Measurements from ENCODE around the gene STXBP4.
"Not testable (repeated sequence)": the region's sequence is repeated elsewhere in the genome, so short reads cannot be mapped to it uniquely, and the experiment has no call there.

The STXBP4 gene

DNA sequence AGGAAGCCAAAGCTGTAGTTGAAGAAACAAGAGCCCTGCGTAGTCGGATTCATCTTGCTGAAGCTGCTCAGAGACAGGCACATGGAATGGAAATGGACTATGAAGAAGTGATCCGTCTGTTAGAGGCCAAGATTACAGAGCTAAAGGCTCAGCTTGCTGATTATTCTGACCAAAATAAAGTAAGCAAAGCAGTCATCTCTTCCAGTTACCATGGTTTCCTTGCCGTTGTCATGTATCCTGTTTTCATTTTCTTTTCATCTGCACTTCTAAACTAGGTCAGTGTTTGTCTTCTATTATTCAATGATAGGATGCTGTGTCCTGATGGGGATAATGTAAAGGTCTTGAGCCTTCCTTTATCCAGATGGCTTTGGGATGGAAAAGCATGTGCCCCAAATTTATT lies 104.3 kb downstream of the STXBP4 start:
- no peak overlapping the region for H3K27ac ChIP-seq (ENCODE audit: low read depth, low read length)
- no peaks in the 10 kb centered on the region for H3K36me3 ChIP-seq (ENCODE audit: low read length)
- no peaks in the 10 kb centered on the region for H3K9me3 ChIP-seq (ENCODE audit: insufficient read depth, low read length)
- H3K79me2 ChIP-seq (ENCODE audit: insufficient read depth, low read length): no peaks in the 10 kb centered on the region
- H2AFZ ChIP-seq (ENCODE audit: low read depth, low read length, severe bottlenecking): no peak overlapping the region
- TF ChIP-seq, protein P1, sequence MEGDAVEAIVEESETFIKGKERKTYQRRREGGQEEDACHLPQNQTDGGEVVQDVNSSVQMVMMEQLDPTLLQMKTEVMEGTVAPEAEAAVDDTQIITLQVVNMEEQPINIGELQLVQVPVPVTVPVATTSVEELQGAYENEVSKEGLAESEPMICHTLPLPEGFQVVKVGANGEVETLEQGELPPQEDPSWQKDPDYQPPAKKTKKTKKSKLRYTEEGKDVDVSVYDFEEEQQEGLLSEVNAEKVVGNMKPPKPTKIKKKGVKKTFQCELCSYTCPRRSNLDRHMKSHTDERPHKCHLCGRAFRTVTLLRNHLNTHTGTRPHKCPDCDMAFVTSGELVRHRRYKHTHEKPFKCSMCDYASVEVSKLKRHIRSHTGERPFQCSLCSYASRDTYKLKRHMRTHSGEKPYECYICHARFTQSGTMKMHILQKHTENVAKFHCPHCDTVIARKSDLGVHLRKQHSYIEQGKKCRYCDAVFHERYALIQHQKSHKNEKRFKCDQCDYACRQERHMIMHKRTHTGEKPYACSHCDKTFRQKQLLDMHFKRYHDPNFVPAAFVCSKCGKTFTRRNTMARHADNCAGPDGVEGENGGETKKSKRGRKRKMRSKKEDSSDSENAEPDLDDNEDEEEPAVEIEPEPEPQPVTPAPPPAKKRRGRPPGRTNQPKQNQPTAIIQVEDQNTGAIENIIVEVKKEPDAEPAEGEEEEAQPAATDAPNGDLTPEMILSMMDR (IDR thresholded peaks at IDR 0.05; ENCODE audit: insufficient read depth, low read length, poor library complexity, severe bottlenecking): no peak
- TF ChIP-seq EZH2phosphoT487 (conservative IDR thresholded peaks at IDR 0.05; ENCODE audit: low read length): no peak
- no peak overlapping the region for H3K4me3 ChIP-seq (ENCODE audit: insufficient read depth, low read length, poor library complexity, severe bottlenecking)
- H3F3A ChIP-seq (ENCODE audit: insufficient read depth): no peaks in the 10 kb centered on the region
- no peak overlapping the region for H3K9ac ChIP-seq (ENCODE audit: low read length)
- no peaks in the 10 kb centered on the region for H3K9me2 ChIP-seq (replicated peaks; ENCODE audit: insufficient read depth, low read length)
- H3K27me3 ChIP-seq (ENCODE audit: low read length): no peaks in the 10 kb centered on the region
- H4K20me1 ChIP-seq (ENCODE audit: low read depth, low read length): no peaks in the 10 kb centered on the region
- H3K4me2 ChIP-seq (ENCODE audit: low read depth, low read length, poor library complexity, severe bottlenecking): no peak overlapping the region

DNA sequence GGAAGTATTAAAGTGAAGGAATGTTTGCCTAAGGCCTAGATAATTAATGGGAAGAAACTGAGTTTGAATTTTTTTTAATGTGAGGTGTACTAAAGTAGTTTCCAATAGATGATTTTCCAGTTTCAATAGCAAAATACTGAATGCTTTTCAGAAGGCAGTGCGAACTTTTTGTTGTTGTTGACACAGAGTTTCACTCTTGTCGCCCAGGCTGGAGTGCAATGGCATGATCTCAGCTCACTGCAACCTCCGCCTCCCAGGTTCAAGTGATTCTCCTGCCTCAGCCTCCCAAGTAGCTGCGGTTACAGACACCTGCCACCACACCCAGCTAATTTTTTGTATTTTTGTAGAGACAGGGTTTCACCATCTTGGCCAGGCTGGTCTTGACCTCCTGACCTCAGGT lies 104.9 kb downstream of the STXBP4 start:
- H4K20me1 ChIP-seq (ENCODE audit: low read depth, low read length); H3K79me2 ChIP-seq (ENCODE audit: insufficient read depth, low read length); H3F3A ChIP-seq (ENCODE audit: insufficient read depth); H3K4me3 ChIP-seq (ENCODE audit: insufficient read depth, low read length, poor library complexity, severe bottlenecking); H3K9me3 ChIP-seq (ENCODE audit: insufficient read depth, low read length); H2AFZ ChIP-seq (ENCODE audit: low read depth, low read length, severe bottlenecking); H3K27ac ChIP-seq (ENCODE audit: low read depth, low read length); H3K9ac ChIP-seq (ENCODE audit: low read length); H3K4me2 ChIP-seq (ENCODE audit: low read depth, low read length, poor library complexity, severe bottlenecking); H3K27me3 ChIP-seq (ENCODE audit: low read length); H3K36me3 ChIP-seq (ENCODE audit: low read length); H3K9me2 ChIP-seq (replicated peaks; ENCODE audit: insufficient read depth, low read length): not testable (repeated sequence)

GRCh38 chr17:55081559-55081958 lies 113.0 kb downstream of the STXBP4 start:
- Histone ChIP-seq H2AFZ (ENCODE audit: low read depth, low read length, severe bottlenecking) (no peak overlapping the region), H3K4me2 (ENCODE audit: low read depth, low read length, poor library complexity, severe bottlenecking) (no peak overlapping the region), H3F3A (ENCODE audit: insufficient read depth) (no peaks in the 10 kb centered on the region), H3K9ac (ENCODE audit: low read length) (no peak overlapping the region), H3K4me3 (ENCODE audit: insufficient read depth, low read length, poor library complexity, severe bottlenecking) (no peak overlapping the region), H3K27me3 (ENCODE audit: low read length) (no peaks in the 10 kb centered on the region), H4K20me1 (ENCODE audit: low read depth, low read length) (no peaks in the 10 kb centered on the region), H3K27ac (ENCODE audit: low read depth, low read length) (no peak overlapping the region), H3K79me2 (ENCODE audit: insufficient read depth, low read length) (no peaks in the 10 kb centered on the region), H3K36me3 (ENCODE audit: low read length) (peaks cover 6% of the 10 kb centered on the region; the same call in 1 of the 2 replicates), H3K9me2 (replicated peaks; ENCODE audit: insufficient read depth, low read length) (no peaks in the 10 kb centered on the region), H3K9me3 (ENCODE audit: insufficient read depth, low read length) (no peaks in the 10 kb centered on the region)
- TF ChIP-seq, protein P1 (IDR thresholded peaks at IDR 0.05; ENCODE audit: insufficient read depth, low read length, poor library complexity, severe bottlenecking): no peak
- no peak for TF ChIP-seq EZH2phosphoT487 (conservative IDR thresholded peaks at IDR 0.05; ENCODE audit: low read length)

- no peak overlapping the region for H3K9ac ChIP-seq (ENCODE audit: low read length)
- H3F3A ChIP-seq (ENCODE audit: insufficient read depth): no peaks in the 10 kb centered on the region
- no peak overlapping the region for H3K4me3 ChIP-seq (ENCODE audit: insufficient read depth, low read length, poor library complexity, severe bottlenecking)
- H3K9me3 ChIP-seq (ENCODE audit: insufficient read depth, low read length): no peaks in the 10 kb centered on the region
- no peaks in the 10 kb centered on the region for H3K79me2 ChIP-seq (ENCODE audit: insufficient read depth, low read length)
- H3K36me3 ChIP-seq (ENCODE audit: low read length): peaks cover 4% of the 10 kb centered on the region; the same call in 1 of the 2 replicates
- no peak overlapping the region for H3K27ac ChIP-seq (ENCODE audit: low read depth, low read length)
- H2AFZ ChIP-seq (ENCODE audit: low read depth, low read length, severe bottlenecking): no peak overlapping the region
- no peaks in the 10 kb centered on the region for H3K27me3 ChIP-seq (ENCODE audit: low read length)
- no peak overlapping the region for H3K4me2 ChIP-seq (ENCODE audit: low read depth, low read length, poor library complexity, severe bottlenecking)
- H4K20me1 ChIP-seq (ENCODE audit: low read depth, low read length): no peaks in the 10 kb centered on the region
- no peak for TF ChIP-seq EZH2phosphoT487 (conservative IDR thresholded peaks at IDR 0.05; ENCODE audit: low read length)
- TF ChIP-seq, protein P1 (IDR thresholded peaks at IDR 0.05; ENCODE audit: insufficient read depth, low read length, poor library complexity, severe bottlenecking): no peak
- H3K9me2 ChIP-seq (replicated peaks; ENCODE audit: insufficient read depth, low read length): no peaks in the 10 kb centered on the region
These were observed 118.1 kb downstream of the STXBP4 start for GRCh38 chr17:55086635-55087058.
